Left ventricle myocardium superior (tissue), 1 donor: ENCODE measurements around the gene SMIM33. TPM values are rescaled to one million over a fixed set of nuclear protein-coding genes. Genes with fewer than 3 reads are reported as not detected.
A peak's percentile ranks its signal among the peaks of the same experiment; 100 is the strongest.
"Not testable (repeated sequence)": the region's sequence is repeated elsewhere in the genome, so short reads cannot be mapped to it uniquely, and the experiment has no call there.

Experiments
- ATAC-seq: fragments of 200-7000 bp; cut with Tn5 transposase; one replicate; pipeline ENCODE4 v1.9.1; 2020; ENCODE audit warnings: mild to moderate bottlenecking, moderate library complexity
- DNase-seq: peaks from one replicate; pipeline ENCODE4 v3.0.0-alpha.2; 2020
- intact Hi-C: fragments of 100-400 bp; cut with micrococcal nuclease; formaldehyde crosslinking; loops from one replicate; pipeline ENCODE4 v1.11.0; 2022
- total RNA-seq: library from RNA; stranded (reverse); fragmentation: NEBNext Ultra II Directional; extraction: Animal tissue kit (Norgen Biotek cat#: 25700); gene quantifications from one replicate; pipeline ENCODE4 v1.2.1, GENCODE V29; 2021
- donor health status: DM: no; HTN: yes; CAD: no; lungs with severe emphysema.

SMIM33 gene
- total RNA-seq, 1 donor from 2014 or later = not detected

GRCh38 chr5:139478657-139479423, 8.0 kb downstream of the SMIM33 start:
- ATAC-seq, intact Hi-C loops, DNase-seq: not testable (repeated sequence)

GRCh38 chr5:139479729-139480128, 8.9 kb downstream of the SMIM33 start:
- ATAC-seq, DNase-seq, intact Hi-C loops: not testable (repeated sequence)

GRCh38 chr5:139481122-139481533, 10.3 kb downstream of the SMIM33 start:
- peak; percentile 53 for ATAC-seq
- intact Hi-C loops = no loop called here
- peak; percentile 71 for DNase-seq

GRCh38 chr5:139481580-139482049, 10.8 kb downstream of the SMIM33 start:
- peak; percentile 48 for DNase-seq
- intact Hi-C loops = no loop called here
- ATAC-seq = peak; percentile 63

GRCh38 chr5:139482050-139482889, 11.5 kb downstream of the SMIM33 start, which contains the start of gene STING1:
Gene STING1, minus strand, starts transcription at chr5:139482758. Its CDS starts 1,054 bp downstream, at chr5:139481704.
- intact Hi-C loops = no loop called here
- DNase-seq (peak; percentile 83), ATAC-seq (peak; percentile 77)

- DNase-seq, ATAC-seq, intact Hi-C loops: not testable (repeated sequence)
Observed at GRCh38 chr5:139482890-139483208, 12.0 kb downstream of the SMIM33 start.

GRCh38 chr5:139486201-139486600, 15.4 kb downstream of the SMIM33 start:
- ATAC-seq = no peak
- intact Hi-C loops = no loop called here
- DNase-seq = no peak

GRCh38 chr5:139488260-139488659, 17.5 kb downstream of the SMIM33 start:
- intact Hi-C loops = no loop called here

GRCh38 chr5:139492700-139493192, 21.9 kb downstream of the SMIM33 start:
- DNase-seq = no peak
- intact Hi-C loops = no loop called here

More at GRCh38 chr5:139488260-139488659, 17.5 kb downstream of the SMIM33 start:
- ATAC-seq = peak; percentile 69
- DNase-seq = peak; percentile 57

GRCh38 chr5:139494256-139494655, 23.5 kb downstream of the SMIM33 start:
- intact Hi-C loops = no loop called here

More at GRCh38 chr5:139492700-139493192, 21.9 kb downstream of the SMIM33 start:
- peak; percentile 68 for ATAC-seq

GRCh38 chr5:139494832-139495231, 24.0 kb downstream of the SMIM33 start:
- intact Hi-C loops = no loop called here
- no peak for DNase-seq
- ATAC-seq = no peak

More at GRCh38 chr5:139494256-139494655, 23.5 kb downstream of the SMIM33 start:
- DNase-seq (no peak), ATAC-seq (no peak)

- intact Hi-C loops = no loop called here
- ATAC-seq = peak; percentile 27
- no peak for DNase-seq
Observed at GRCh38 chr5:139495638-139496435, 25.0 kb downstream of the SMIM33 start.

- intact Hi-C loops = no loop called here
- no peak for DNase-seq
Observed at GRCh38 chr5:139501381-139501780, 30.6 kb downstream of the SMIM33 start.

GRCh38 chr5:139503036-139503817, 32.4 kb downstream of the SMIM33 start:
- ATAC-seq, DNase-seq, intact Hi-C loops: not testable (repeated sequence)

More at GRCh38 chr5:139501381-139501780, 30.6 kb downstream of the SMIM33 start:
- no peak for ATAC-seq

- ATAC-seq, DNase-seq, intact Hi-C loops: not testable (repeated sequence)
Observed at GRCh38 chr5:139503879-139504278, 33.1 kb downstream of the SMIM33 start.

- not testable (repeated sequence) for ATAC-seq, DNase-seq
Observed at GRCh38 chr5:139504722-139505121, 33.9 kb downstream of the SMIM33 start.

GRCh38 chr5:139512786-139513390, 42.1 kb downstream of the SMIM33 start:
- DNase-seq (no peak), ATAC-seq (no peak)
- intact Hi-C loops = loop anchor here (2.0 to 5.0 kb wide), 2 partner anchors 76 to 90 kb away; partner anchors contain the start of gene DNAJC18

More at GRCh38 chr5:139504722-139505121, 33.9 kb downstream of the SMIM33 start:
- intact Hi-C loops = not testable (repeated sequence)
